Stimulated activated CD4-positive, alpha-beta T cell treated with anti-CD3 and anti-CD28 coated beads, Interleukin-4, amount 100 ng/mL, for 4 hours (primary cell): ENCODE measurements around the gene CUTA.

ENCODE experiments used
- DNase-seq, 2 experiments: peaks; one replicate each; pipeline ENCODE4 v3.0.0-alpha.2; 2020

The CUTA gene

DNA sequence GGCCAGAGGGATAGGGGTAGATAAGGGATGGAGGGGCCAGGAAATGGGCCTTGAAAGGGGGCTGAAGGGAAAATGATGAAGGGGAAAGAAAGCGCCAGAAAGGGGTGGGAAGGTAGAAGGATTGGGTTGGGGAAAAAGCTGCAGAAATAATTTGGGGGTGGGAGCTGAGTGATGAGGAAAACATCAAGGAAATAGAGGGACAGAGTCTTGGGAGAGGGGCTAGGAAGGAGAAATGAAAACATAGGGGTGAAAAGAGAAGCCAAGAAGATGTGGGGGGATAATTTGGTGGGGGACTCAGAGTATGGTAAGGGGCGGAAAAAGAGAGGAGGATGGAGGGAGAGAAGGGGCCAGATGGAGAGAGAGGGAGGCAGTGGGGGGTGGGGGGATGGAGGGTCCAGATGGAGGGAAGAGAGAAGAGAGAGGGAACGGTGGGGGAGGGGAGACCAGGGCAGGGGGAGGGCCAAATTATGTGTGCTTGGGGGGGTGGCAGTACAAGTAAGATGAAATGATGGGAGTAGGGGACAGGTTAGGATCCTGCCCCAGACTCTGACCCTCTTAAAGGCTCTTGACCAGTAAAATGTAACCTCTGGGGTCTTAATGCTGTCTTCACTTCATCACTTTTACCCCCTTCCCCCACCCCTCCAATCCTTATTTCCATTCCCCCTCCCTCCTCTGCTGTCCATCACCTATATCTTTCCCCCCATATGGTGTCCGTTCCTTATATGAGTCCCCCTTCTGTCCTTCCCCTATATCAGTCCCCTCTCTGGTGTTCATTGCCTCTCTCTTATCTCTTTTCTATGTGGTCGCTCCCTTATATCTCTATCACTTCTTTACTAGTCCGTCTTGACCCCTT lies 2.8 kb upstream of the CUTA start:
- DNase-seq, result no peak

DNA sequence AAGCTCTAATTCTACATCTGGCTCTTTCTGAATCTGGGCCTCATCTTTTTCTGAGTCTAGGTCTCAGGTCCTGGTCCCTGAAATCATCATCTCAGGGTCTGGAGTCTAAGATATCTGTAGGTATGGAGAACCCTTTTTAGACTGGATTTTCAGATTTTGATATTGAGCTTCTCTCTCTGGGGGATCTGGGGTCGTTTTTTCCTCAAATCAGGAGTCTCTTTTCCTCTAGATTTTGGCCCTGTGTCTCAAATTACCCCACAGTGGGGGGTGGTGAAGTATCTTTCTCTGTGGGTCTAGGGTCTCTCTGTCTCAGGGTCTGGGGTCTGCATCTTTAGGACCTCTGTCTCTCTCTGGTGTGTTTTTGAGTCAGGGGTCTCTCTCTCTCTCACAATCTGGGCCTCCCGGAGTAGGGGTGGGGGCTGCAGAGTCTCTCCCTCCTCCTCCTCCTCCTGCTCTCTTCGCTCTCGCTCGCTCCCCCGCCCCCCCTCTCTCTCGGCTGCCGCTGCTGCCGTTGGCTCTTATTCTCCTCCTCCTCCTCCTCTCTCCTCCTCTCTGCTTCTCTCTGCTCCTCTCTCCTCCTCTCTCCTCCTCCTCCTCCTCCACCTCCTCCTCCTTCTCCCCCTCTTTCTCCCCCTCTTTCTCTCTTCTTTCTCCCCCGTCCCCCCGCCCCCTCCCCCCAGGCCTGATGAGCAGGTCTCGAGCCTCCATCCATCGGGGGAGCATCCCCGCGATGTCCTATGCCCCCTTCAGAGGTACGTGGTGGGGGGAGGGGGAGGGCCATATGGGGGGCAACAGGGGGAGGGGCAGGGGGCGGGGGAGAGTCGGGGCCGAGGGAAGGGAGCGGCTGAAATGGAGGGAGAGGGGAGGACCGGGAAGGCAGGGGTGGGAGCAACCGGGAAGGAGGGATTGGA lies 1.9 kb upstream of the CUTA start, which contains the start of gene SYNGAP1:
Gene SYNGAP1, plus strand, starts transcription at position 486 of the 911 bp plus-strand sequence. Its CDS starts 200 bp downstream, at position 686.
- peak; percentile 55 to 60 for DNase-seq

DNA sequence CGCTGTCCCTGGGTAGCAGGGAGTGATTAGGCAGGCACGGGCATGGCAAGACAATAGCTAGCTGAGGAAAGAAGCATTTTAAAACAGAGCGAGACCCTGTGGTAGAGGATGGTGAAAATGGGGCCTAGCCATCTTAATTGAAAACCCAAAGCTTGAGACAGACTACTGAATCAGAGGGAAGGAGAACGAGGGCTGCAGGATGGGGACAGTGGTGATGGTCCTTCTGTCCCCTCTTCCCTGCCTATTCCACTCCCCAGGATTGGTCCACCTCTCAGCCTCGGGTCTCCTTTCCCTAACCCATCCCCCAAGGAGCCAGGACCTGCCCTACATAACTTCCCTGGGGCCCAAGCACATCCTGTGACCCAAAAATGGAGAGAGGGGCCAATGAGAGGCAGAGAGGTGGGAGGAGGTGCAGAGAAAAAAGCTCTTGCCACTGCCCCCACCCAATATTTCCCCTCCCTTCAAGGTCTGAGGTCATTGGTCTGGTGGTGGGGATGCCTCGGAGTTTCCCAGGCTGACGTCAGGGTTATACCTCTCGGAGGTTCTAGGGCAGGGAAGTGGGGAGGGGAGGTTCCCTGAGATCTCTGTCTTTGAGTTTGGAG lies 884 bp upstream of the CUTA start:
- peak in 1 of 2 experiments; percentile 50 for DNase-seq

DNA sequence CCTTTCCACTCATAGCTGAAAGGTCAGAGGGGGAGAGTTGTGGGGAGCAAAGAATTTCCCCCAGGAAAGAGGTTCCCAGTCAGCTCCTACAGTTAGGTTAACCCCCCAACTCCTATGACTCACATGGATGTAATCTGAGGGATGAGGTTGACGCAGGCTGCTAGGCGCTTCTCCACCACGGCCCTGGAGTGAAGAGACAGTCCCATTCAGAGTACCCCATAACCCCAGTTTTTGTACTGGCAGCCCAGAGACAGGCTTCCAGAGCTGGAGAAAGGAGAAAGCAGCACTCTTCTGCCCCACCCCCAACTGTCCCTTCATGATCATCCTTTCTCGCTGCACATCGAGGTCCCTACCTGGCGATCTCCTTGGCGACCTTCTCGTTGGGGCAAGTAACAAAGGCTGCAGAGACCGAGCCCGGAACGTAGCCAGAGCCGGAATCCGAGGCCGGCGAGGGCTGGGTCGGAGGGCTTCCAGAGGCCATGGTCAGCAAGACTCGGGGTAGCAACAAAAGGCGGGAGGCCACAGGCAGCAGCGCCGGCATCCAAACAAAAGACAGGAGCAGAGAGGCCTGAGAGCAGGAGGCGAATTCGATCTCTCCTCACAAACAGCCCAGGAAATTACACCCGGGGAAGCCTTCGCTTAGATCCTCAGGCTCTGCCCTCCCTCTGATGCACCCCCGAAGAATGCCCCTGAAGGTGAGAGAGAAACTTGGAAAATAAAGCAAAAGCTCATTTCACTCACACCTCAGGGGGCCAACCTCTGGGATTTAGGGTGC lies 592 bp downstream of the CUTA start:
- no peak for DNase-seq

DNA sequence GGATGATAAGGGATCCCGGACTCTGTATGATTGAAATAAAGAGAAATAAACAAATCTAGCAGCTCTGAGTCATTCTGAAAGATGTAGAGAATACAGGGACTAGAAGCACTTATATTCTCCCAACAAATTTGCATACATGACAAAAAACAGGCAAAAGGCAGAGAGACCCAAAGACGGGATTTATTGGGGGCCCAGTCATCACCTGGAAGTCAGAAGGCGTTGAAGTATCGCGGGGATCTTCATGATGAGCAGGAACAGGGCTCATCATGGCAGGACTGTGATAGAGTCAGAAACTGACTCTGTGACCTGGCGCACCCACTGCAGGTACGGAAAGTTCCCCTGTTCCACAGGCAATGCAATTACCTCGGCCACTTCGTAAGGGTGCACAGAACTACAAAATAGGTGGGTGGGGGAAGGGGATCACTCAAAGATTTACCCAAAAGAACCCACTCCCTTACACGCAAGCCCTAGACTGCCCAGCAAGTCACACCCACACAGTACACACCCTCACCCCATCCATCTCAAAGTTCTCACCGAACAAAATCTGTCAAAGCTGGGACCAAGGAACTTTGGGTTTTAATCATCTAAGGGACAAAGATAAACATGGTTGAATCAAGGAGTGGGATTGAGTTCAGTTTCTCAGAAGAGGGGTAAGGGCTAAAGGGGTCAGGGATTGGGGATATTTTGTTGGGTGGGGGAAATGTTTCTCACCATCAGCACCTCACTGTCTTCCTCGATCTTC lies 1.4 kb downstream of the CUTA start:
- DNase-seq, result peak in 1 of 2 experiments; percentile 24

DNA sequence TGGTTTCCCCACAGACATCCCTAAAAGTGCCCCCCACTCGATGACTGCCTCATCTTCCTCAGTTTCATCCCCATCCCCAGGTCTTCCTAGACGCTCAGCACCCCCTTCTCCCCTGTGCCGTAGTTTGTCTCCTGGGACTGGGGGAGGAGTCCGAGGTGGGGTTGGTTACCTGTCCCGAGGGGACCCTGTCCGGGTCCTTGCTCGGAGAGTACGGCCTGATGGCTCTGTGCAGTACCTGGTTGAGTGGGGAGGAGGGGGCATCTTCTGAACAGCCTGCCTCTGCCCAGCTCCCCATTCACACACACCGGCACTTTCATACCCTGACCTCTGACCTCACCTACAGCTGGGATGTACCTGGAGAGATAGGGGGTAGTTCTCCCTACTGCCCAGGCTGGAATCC lies 2.1 kb downstream of the CUTA start:
- DNase-seq, result no peak

DNA sequence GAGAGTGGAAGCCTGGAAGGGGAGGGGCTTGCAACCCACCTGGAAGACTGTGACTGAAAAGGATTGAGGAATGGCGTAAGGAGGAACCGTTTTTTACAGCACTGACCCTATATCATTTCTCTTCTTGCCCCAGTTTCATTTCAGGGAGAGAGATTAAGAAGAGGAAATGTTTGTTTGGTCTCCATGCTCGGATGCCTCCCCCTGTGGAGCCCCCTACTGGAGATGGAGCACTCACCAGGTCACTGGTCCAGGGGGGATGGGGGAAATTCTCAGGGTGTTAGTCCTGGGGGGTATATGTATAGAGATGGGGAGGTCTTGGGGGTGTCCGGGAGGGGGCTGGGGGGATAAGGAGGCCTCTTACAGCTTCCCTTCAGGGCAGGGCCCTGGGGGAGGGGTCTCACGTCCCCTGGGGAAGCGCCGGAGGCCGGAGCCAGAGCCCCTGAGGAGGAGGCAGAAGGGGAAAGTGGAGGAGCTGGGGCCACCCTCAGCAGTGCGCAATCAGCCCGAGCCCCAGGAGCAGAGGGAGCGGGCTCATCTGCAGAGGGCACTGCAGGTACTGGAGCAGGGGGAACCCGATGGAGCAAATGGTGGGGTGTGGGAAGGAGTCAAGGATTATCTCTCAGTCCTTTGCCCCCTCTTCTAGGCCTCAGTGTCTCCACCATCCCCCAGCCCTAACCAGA lies 3.2 kb downstream of the CUTA start:
- no peak for DNase-seq

DNA sequence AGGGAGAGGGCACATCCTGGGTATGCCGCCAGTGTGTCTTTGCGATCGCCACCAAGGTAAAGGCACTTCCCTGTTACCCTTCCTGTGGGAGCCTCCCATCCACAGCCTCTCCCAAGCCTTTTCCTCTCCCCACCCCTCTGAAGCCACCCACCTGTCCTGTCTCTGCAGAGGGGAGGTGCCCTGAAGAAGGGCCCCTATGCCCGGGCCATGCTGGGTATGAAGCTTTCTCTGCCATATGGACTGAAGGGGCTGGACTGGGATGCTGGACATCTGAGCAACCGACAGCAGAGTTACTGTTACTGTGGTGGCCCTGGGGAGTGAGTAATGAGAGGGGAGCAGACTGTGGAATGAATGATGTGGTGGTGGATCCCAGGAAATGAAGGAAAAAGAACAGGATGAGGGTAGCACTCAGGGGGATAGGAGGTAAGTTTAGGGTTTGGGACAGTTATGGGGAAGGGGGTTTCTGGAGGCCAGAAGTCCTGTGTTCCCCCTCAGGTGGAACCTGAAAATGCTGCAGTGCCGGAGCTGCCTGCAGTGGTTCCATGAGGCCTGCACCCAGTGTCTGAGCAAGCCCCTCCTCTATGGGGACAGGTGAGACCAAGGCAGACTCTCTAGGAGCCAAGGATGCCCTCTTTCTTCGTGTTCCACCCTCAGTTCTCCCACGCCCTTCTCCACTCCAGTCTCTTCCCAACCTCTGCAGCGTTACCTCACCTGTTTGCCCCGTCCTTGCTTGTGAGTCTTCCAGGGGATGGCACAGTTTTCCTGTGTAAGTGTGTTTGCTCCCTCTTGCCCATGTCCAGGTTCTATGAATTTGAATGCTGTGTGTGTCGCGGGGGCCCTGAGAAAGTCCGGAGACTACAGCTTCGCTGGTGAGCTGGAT lies 4.4 kb downstream of the CUTA start:
- no peak for DNase-seq

DNA sequence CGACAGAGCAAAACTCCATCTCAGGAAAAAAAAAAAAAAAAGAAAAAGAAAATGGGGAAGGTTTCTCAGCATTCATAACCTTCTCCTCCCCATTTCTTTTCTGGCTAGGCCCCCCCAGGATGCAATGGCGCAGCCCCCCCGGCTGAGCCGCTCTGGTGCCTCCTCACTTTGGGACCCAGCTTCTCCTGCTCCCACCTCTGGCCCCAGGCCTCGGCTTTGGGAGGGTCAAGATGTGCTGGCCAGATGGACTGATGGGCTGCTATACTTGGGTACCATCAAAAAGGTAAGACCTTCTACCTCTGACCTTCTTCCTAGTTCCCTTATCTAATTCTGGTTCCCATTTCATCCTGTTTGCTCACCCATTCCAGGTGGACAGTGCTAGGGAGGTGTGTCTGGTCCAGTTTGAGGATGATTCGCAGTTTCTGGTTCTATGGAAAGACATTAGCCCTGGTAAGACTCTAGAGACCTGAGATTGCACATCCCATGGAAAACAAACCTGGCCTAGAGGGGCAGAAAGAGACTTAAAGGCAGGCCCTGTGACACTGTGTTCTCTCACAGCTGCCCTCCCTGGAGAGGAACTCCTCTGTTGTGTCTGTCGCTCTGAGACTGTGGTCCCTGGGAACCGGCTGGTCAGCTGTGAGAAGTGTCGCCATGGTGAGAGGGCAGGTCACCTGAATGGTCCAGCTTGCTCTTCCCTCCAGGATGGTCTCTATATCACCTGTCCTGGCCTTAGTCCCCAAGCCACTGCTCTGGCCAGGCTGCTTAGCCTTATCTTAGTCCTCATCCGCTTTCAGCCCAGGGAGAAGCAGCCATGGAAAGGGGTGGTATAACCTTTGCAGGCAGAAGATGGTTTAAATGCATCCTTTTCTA lies 5.5 kb downstream of the CUTA start:
- DNase-seq, result no peak

DNA sequence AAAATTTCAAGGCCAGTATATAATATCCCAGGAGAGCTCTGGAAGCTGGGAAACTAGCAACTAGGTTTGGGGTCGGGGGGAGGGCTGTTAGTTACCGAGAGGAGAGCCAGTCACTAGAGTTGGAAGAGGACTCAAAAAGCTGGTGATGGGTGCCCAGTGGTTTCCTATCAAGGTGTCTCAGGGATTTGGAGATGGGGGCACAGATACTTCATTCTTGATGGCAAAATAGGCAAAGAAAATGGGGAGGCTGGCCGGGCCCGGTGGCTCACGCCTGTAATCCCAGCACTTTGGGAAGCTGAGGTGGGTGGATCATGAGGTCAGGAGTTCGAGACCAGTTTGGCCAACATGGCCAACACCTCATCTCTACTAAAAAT lies 6.3 kb downstream of the CUTA start:
- no peak for DNase-seq

DNA sequence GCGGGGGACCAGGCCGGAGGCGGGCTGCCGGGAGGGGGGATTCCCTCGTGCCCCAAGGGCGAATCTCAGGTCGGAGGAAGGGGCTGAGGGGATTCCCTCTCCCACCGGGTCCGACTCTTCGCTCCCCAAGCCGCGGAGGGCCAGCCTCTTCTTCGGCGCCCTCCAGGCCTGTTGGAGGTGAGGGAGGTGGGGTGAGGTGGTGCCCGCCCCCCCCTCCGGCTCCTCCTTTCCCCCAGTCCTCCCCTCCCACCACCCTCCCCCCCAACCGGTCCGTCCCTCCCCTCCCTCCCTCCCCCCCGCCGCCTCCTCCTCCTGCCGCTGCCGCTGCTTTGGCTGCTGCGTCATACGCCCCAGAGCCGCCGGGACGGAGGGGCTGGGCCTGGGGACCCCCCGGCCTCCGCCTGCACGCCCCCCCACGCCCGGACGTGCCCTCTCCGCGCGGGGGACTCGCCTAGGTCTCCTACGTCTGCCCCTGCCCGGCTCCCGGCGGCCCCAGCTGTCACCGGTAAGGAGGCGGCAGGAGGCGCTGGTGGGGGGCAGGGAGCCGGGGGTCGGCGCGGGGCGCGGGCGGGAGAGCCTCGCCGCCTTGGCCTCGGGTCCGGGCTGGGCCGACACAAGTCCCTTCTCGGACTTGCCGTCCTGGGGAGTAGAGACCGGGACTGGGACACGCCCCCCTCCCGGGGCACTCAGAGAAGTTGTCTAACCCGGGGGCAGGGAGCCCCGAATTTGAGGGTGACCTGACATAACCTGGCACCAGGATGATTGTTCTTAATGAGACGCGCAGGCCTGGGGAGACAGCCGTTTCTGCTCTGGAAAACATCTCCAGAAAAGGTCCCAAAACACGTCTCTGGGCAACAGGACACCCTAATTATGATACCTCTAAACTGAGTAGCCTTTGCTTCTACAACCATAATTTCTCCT lies 6.9 kb downstream of the CUTA start, which contains the start of gene PHF1:
Gene PHF1, plus strand, starts transcription at position 304 of the 921 bp plus-strand sequence. CDS start 1,250 bp downstream, outside the sequence.
- DNase-seq, result peak; percentile 76 to 77

DNA sequence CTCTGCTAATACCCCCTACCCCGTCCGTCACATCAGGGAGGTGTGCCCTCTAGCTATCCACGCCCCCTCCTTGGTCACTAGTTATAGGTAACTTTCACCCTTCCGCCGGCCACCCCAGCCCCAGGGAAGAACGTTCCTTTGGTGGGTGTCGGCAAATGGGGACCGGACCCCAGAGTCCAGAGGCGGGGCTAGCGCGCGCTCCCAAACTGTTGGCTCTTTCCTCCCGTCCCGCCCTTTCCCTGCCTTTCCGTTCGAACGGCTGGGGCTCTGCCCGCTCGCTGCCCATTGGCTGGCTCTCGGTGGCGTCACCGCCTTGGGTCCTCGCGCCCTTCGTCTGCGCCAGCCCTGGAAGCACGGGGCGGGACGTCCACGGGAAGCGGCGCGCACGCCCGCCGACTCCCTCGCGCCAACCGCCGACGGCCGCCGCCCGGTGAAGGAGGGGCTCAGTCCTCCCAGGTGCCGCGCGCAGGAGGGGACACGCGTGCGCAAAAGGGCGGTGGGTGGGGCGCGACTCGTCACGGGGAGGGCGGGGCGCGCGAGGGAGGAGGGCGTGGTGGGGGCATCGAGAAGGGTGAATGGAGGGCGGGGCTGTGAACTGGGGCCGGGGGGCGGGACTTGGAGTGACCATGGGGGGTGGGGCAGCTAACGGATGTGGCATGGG lies 7.7 kb downstream of the CUTA start:
- peak; percentile 94 to 98 for DNase-seq

DNA sequence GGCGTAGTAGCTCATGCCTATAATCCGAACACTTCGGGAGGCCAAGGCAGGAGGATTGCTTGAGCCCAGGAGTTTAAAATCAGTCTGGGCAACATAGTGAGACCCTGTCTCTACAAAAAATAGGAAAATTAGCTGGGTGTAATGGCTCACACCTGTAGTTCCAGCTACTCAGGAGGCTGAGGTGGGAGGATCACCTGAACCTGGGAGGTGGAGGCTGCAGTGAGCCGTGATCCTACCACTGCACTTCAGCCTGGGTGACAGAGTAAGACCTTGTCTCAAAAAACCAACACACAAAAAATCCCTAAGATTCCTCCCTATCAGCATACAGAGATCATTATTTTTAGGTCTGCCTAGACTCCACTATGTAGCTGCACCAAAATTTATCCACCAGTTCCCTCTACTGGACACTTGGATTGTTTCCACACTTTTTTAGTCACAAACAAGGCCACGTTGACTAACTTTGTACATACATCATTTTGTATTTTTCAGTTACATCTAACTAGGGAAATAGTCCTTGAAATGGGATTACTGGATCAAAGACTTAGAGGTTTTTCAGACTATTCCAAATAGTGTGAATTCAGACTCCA lies 10.7 kb downstream of the CUTA start:
- no peak for DNase-seq

DNA sequence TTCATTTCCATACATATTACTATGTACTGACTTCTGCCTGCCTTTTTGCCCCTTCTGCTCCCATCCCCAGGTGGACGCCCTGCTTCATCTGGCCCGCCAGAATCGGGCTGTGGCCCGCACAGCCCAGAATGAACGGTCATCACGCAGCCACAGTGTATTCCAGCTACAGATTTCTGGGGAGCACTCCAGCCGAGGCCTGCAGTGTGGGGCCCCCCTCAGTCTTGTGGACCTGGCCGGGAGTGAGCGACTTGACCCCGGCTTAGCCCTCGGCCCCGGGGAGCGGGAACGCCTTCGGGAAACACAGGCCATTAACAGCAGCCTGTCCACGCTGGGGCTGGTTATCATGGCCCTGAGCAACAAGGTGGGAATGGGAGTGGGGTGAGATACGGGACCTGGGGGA lies 11.8 kb downstream of the CUTA start:
- DNase-seq, result no peak

DNA sequence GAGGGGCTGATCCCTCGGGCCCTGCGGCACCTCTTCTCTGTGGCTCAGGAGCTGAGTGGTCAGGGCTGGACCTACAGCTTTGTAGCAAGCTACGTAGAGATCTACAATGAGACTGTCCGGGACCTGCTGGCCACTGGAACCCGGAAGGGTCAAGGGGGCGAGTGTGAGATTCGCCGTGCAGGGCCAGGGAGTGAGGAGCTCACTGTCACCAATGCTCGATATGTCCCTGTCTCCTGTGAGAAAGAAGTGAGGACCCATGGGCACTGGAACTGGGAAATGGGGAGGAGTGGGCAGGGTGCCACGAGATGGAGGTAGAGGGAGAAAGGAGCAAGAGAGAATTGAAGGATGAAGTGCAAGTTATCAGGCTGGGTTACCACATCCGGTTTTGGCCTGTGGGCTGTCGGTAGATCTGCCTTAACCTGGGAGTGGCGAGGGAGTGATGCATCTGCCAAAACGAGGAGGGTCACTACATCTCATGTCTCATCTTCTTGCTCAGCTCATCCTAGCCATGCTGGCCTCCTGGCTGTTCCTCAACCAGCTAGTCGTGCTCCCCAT lies 12.4 kb downstream of the CUTA start:
- no peak for DNase-seq

DNA sequence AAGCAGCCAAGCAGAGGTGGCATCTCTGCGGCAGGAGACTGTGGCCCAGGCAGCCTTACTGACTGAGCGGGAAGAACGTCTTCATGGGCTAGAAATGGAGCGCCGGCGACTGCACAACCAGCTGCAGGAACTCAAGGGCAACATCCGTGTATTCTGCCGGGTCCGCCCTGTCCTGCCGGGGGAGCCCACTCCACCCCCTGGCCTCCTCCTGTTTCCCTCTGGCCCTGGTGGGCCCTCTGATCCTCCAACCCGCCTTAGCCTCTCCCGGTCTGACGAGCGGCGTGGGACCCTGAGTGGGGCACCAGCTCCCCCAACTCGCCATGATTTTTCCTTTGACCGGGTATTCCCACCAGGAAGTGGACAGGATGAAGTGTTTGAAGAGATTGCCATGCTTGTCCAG lies 13.0 kb downstream of the CUTA start:
- no peak for DNase-seq
